ENCODE data around the gene RIPOR3. TPM values are rescaled to one million over a fixed set of nuclear protein-coding genes. Genes with fewer than 3 reads are reported as not detected.
"Not testable (repeated sequence)": the region's sequence is repeated elsewhere in the genome, so short reads cannot be mapped to it uniquely, and the experiment has no call there.

RIPOR3 gene
- total RNA-seq, 2 experiments from 2014 or later = 0.53 TPM; not detected in 1

- no TSS peak for BruUV-seq (replicated peaks)
- no peaks in the 10 kb centered on the region for H3K9me3 ChIP-seq (ENCODE audit: low read length)
- TF ChIP-seq EZH2phosphoT487 (IDR thresholded peaks at IDR 0.05; ENCODE audit: borderline replicate concordance, low read depth, low read length) = no peak
- TF ChIP-seq, protein P1, sequence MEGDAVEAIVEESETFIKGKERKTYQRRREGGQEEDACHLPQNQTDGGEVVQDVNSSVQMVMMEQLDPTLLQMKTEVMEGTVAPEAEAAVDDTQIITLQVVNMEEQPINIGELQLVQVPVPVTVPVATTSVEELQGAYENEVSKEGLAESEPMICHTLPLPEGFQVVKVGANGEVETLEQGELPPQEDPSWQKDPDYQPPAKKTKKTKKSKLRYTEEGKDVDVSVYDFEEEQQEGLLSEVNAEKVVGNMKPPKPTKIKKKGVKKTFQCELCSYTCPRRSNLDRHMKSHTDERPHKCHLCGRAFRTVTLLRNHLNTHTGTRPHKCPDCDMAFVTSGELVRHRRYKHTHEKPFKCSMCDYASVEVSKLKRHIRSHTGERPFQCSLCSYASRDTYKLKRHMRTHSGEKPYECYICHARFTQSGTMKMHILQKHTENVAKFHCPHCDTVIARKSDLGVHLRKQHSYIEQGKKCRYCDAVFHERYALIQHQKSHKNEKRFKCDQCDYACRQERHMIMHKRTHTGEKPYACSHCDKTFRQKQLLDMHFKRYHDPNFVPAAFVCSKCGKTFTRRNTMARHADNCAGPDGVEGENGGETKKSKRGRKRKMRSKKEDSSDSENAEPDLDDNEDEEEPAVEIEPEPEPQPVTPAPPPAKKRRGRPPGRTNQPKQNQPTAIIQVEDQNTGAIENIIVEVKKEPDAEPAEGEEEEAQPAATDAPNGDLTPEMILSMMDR (conservative IDR thresholded peaks at IDR 0.05; ENCODE audit: low read length) = no peak
- intact Hi-C loops (cut with micrococcal nuclease; ENCODE audit: unreplicated experiment) = no loop called here
- no peak overlapping the region for H2AFZ ChIP-seq (ENCODE audit: low read length)
- H4K20me1 ChIP-seq (ENCODE audit: insufficient read depth, low read length) = no peaks in the 10 kb centered on the region
- ChIA-PET CTCF (ENCODE audit: unreplicated experiment) (no interaction called here), POLR2A (no interaction called here)
- H3K4me3 ChIP-seq (ENCODE audit: low read depth, low read length, poor library complexity, severe bottlenecking) = no peak overlapping the region
- peaks cover 6% of the 10 kb centered on the region for H3K4me1 ChIP-seq (ENCODE audit: insufficient read depth, low read length, poor library complexity, severe bottlenecking)
- DNase-seq (ENCODE audit: low spot score) = no peak
- no peaks in the 10 kb centered on the region for H3K9me2 ChIP-seq (ENCODE audit: insufficient read depth, low read length)
- no peak overlapping the region for H3K27ac ChIP-seq (ENCODE audit: low read depth, low read length, poor library complexity, severe bottlenecking)
- H3K79me2 ChIP-seq (ENCODE audit: insufficient read depth, low read depth, low read length) = no peaks in the 10 kb centered on the region
- H3K4me2 ChIP-seq (ENCODE audit: low read length) = no peak overlapping the region
- no peaks in the 10 kb centered on the region for H3K36me3 ChIP-seq (ENCODE audit: insufficient read depth, low read length)
These were observed 91.0 kb downstream of the RIPOR3 start for GRCh38 chr20:50600281-50600895.

GRCh38 chr20:50598768-50599167, 92.6 kb downstream of the RIPOR3 start:
- H3K4me3 ChIP-seq (ENCODE audit: low read depth, low read length, poor library complexity, severe bottlenecking); DNase-seq (ENCODE audit: low spot score); H2AFZ ChIP-seq (ENCODE audit: low read length); H3K36me3 ChIP-seq (ENCODE audit: insufficient read depth, low read length); H3K27ac ChIP-seq (ENCODE audit: low read depth, low read length, poor library complexity, severe bottlenecking); H3K4me2 ChIP-seq (ENCODE audit: low read length); H3K79me2 ChIP-seq (ENCODE audit: insufficient read depth, low read depth, low read length); H3K9me2 ChIP-seq (ENCODE audit: insufficient read depth, low read length); BruUV-seq (replicated peaks); CTCF ChIA-PET (ENCODE audit: unreplicated experiment); H3K9me3 ChIP-seq (ENCODE audit: low read length); H4K20me1 ChIP-seq (ENCODE audit: insufficient read depth, low read length); intact Hi-C loops (cut with micrococcal nuclease; ENCODE audit: unreplicated experiment): not testable (repeated sequence)
- peaks cover 15% of the 10 kb centered on the region for H3K4me1 ChIP-seq (ENCODE audit: insufficient read depth, low read length, poor library complexity, severe bottlenecking)
- POLR2A ChIA-PET = interaction anchor here (0.6 kb wide), 1 partner anchor 130 kb away, joined by 4 read pairs; no protein-coding TSS in a partner anchor

- ChIA-PET POLR2A (no interaction called here), CTCF (ENCODE audit: unreplicated experiment) (no interaction called here)
- no peak overlapping the region for H3K4me3 ChIP-seq (ENCODE audit: low read depth, low read length, poor library complexity, severe bottlenecking)
- H3K4me1 ChIP-seq (ENCODE audit: insufficient read depth, low read length, poor library complexity, severe bottlenecking) = peaks cover 15% of the 10 kb centered on the region
- no peaks in the 10 kb centered on the region for H3K9me2 ChIP-seq (ENCODE audit: insufficient read depth, low read length)
- no peaks in the 10 kb centered on the region for H3K79me2 ChIP-seq (ENCODE audit: insufficient read depth, low read depth, low read length)
- no peak for DNase-seq (ENCODE audit: low spot score)
- no peaks in the 10 kb centered on the region for H3K36me3 ChIP-seq (ENCODE audit: insufficient read depth, low read length)
- intact Hi-C loops (cut with micrococcal nuclease; ENCODE audit: unreplicated experiment) = no loop called here
- no peaks in the 10 kb centered on the region for H3K9me3 ChIP-seq (ENCODE audit: low read length)
- H2AFZ ChIP-seq (ENCODE audit: low read length) = no peak overlapping the region
- H3K27ac ChIP-seq (ENCODE audit: low read depth, low read length, poor library complexity, severe bottlenecking) = no peak overlapping the region
- TF ChIP-seq EZH2phosphoT487 (IDR thresholded peaks at IDR 0.05; ENCODE audit: borderline replicate concordance, low read depth, low read length) = no peak
- TF ChIP-seq, protein P1 (conservative IDR thresholded peaks at IDR 0.05; ENCODE audit: low read length) = no peak
- no peaks in the 10 kb centered on the region for H4K20me1 ChIP-seq (ENCODE audit: insufficient read depth, low read length)
- BruUV-seq (replicated peaks) = no TSS peak
- H3K4me2 ChIP-seq (ENCODE audit: low read length) = no peak overlapping the region
These were observed 93.3 kb downstream of the RIPOR3 start for GRCh38 chr20:50598074-50598473.

Measured in OCI-LY7 (cell line).